Measurements from ENCODE around the gene CLCN6.

Gene CLCN6

GRCh38 chr1:11880911-11881748, 75.1 kb downstream of the CLCN6 start:
- DNase-seq, result no peak

GRCh38 chr1:11881749-11882441, 75.9 kb downstream of the CLCN6 start:
- DNase-seq, result no peak

DNA sequence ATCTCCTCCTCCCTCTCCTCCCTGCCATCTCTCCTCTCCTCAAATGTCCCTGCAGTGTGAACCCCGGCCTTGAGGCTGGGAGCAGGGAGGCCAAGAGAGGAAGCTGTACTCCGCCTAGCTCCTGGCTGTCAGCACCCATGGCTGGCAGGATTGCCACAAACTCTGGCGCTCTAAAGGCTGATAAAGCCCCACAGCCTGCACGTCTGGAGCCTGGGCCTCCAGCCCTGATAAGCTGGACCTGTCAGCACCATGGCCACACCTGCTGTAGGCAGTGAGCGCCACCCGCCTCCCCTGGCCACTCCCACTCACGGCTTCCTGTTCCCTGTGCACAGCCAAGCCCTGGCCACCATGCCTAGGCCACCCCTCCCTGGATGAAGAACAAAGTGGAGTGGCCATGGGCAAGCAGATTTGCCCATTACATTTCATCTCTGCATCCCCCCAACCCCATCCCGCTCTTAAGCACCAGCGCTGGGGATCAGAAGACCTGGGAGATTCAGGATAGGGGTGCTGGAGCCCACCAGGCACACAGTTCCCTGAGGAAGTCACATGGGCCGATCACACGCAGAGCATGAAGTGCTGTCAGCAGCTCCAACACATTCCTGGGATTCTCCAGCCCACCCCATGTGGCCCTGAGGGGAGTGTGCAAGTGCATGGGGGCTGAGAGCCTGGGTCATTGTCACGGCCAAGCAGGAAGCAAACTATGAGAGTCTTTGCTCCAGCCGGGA, 77.0 kb downstream of the CLCN6 start:
- peak; percentile 12 for DNase-seq

GRCh38 chr1:11885916-11886315, 79.9 kb downstream of the CLCN6 start:
- no peak for DNase-seq

DNA sequence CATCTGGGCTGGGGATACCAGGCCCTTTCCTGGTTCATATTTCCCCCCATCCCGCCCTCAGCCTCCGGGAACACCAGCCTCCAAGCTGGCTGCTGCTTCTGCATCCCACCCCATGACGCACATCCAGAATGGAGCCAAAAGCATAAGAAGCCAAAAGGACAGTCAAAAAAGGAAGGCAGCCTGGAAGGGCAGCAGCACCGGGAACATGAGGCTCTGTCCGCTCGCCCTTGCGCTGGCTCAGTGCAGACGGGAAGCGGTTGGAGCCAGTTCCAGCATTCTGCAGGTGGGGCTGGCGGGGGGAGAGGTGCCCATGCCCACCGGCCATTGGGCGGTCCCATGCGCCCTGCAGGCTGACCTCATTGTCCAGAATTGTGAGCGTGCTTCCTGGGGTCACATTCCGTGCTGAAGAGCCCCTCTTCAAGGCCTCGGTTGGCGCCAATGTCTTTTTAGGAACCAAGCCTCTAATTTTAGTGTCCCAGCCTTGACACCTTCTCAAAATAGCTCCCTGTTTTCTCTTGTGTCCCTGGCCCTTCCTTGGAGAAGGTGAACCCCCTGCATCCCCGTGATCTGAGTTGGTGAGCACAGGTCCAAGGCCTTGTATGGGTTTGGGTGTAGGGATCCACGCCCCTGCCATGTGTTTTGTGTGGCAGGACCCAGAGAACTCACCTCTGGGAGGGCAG, 81.1 kb downstream of the CLCN6 start:
- DNase-seq, result no peak

DNA sequence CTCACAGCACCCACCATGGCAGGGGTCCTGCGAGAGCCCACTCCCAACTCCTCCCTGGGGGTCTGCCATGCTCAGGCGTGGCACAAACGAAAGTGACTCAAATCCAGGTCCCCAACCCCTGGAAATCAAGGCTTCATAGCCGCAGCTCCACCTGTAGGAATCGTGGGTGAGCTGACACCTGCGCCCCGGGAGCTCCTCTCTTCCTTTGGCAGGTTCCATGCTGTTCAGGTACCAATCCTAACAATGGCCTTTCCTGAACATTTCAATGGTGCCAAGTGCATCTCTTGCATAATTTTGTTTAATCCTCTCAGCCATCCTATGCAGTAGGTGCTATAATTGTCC, 81.6 kb downstream of the CLCN6 start:
- no peak for DNase-seq

DNA sequence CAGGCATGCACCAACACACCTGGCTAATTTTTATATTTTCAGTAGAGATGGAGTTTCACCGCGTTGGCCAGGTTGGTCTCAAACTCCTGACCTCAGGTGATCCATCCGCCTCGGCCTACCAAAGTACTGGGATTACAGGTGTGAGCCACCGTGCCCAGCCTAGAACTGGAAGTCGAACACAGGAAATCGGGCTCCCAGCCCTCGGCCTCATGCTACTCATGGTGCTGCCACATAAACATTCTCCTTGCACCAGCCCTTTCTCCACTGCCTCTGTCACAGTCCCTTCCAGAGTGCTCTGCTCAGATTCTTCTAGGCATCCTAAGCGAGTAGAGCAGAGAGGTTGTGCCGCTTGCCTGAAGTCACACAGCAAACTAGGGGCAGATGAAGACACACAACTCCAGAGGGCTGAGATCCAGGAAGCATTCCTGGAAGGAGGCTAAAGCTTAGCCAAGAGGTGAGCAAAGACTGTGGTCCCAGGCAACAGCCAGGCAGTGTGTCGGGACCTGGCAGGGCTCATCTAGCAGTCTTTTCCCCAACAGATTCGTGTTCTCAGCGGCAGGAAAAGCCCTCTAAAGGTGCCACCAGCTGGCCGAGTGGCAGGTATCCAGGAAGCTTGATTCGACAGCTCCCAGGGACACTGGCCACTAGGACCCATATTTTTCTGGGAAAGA, 82.3 kb downstream of the CLCN6 start:
- DNase-seq, result no peak

- DNase-seq, result no peak
Measured at GRCh38 chr1:11888877-11889208, 82.9 kb downstream of the CLCN6 start.

- no peak for DNase-seq
Measured at GRCh38 chr1:11891433-11892186, 85.6 kb downstream of the CLCN6 start.

All from COR-L47 (cell line).